CD14-positive monocyte (primary cell): ENCODE measurements around the gene SLC5A12. TPM values are rescaled to one million over a fixed set of nuclear protein-coding genes. Genes with fewer than 3 reads are reported as not detected.

ENCODE experiments used
- DNase-seq, 3 donors: peaks; one replicate each; pipeline ENCODE4 v3.0.0-alpha.2; 2011 to 2022
- H2AFZ ChIP-seq: 2 replicates; pipeline ENCODE4 v1.6.0; 2012; ENCODE audit warnings: mild to moderate bottlenecking, low read depth, low read length, inconsistent platforms; ENCODE audit not compliant: insufficient read depth, poor library complexity, severe bottlenecking
- H3K27ac ChIP-seq, 2 donors: 1 replicate in 1 of 2; 2 replicates in 1 of 2; pipeline ENCODE4 v1.5.1; 2012 to 2013; ENCODE audit warnings: low read length in 2 of 2, control low read depth in 1 of 2, inconsistent platforms in 1 of 2, low read depth in 1 of 2, mild to moderate bottlenecking in 1 of 2
- H3K27me3 ChIP-seq, 2 donors: one replicate each; pipeline versions ENCODE4 v1.6.0 to v1.6.1; 2011 to 2013; ENCODE audit warnings: low read length in 2 of 2; ENCODE audit not compliant: control insufficient read depth in 2 of 2, insufficient read depth in 2 of 2
- H3K36me3 ChIP-seq, 2 donors: replicated peaks in 1 of 2; 1 replicate in 1 of 2; 2 replicates in 1 of 2; pipeline versions ENCODE4 v1.5.1 to v1.6.1; 2012 to 2013; ENCODE audit warnings: low read length in 2 of 2, control low read depth in 1 of 2, inconsistent platforms in 1 of 2, mild to moderate bottlenecking in 1 of 2; ENCODE audit not compliant: insufficient read depth in 2 of 2, control insufficient read depth in 1 of 2
- H3K4me1 ChIP-seq, 2 donors: 1 replicate in 1 of 2; 2 replicates in 1 of 2; pipeline versions ENCODE4 v1.5.1 to v1.6.1; 2012 to 2013; ENCODE audit warnings: low read length in 2 of 2, control low read depth in 1 of 2, inconsistent platforms in 1 of 2, mild to moderate bottlenecking in 1 of 2, moderate library complexity in 1 of 2; ENCODE audit not compliant: insufficient read depth in 2 of 2, control insufficient read depth in 1 of 2
- H3K4me2 ChIP-seq: replicated peaks from 2 replicates; pipeline ENCODE3; 2012; ENCODE audit warnings: low read length, moderate library complexity, mild to moderate bottlenecking; ENCODE audit not compliant: poor library complexity, severe bottlenecking; ENCODE audit errors: extremely low read depth
- H3K4me3 ChIP-seq, 3 experiments: fragments of 200-600 bp in 1 of 3; sonication (generic) in 1 of 3; replicated peaks in 1 of 3; 1 replicate in 2 of 3; 2 replicates in 1 of 3; pipeline ENCODE4 v1.5.1; 2011 to 2013; ENCODE audit warnings: low read length in 3 of 3, mild to moderate bottlenecking in 3 of 3, control low read depth in 2 of 3, low read depth in 2 of 3, inconsistent platforms in 1 of 3, moderate library complexity in 1 of 3
- H3K79me2 ChIP-seq: 2 replicates; pipeline ENCODE4 v1.6.0; 2012; ENCODE audit warnings: mild to moderate bottlenecking, control low read depth, inconsistent platforms, low read length, moderate library complexity; ENCODE audit not compliant: insufficient read depth
- H3K9ac ChIP-seq: 2 replicates; pipeline ENCODE4 v1.6.0; 2017; ENCODE audit warnings: low read length, mild to moderate bottlenecking; ENCODE audit not compliant: insufficient read depth, poor library complexity, severe bottlenecking
- H3K9me3 ChIP-seq, 2 donors: replicated peaks in 1 of 2; 1 replicate in 1 of 2; 2 replicates in 1 of 2; pipeline versions ENCODE4 v1.5.1 to v1.6.1; 2012 to 2013; ENCODE audit warnings: low read length in 2 of 2, control low read depth in 1 of 2; ENCODE audit not compliant: control insufficient read depth in 1 of 2, insufficient read depth in 1 of 2
- H4K20me1 ChIP-seq: 2 replicates; pipeline ENCODE4 v1.6.0; 2012; ENCODE audit warnings: mild to moderate bottlenecking, low read length, control low read depth, moderate library complexity; ENCODE audit not compliant: insufficient read depth
- H3K27ac Mint-ChIP-seq, 7 donors: one replicate each; pipeline ENCODE4 v1.8.0; 2020; ENCODE audit warnings: mild to moderate bottlenecking in 7 of 7, mixed read lengths in 7 of 7, moderate library complexity in 6 of 7, inconsistent platforms in 2 of 7
- H3K27me3 Mint-ChIP-seq, 3 donors: one replicate each; pipeline ENCODE4 v1.8.0; 2021 to 2022; ENCODE audit warnings: low read depth in 3 of 3, mild to moderate bottlenecking in 3 of 3, mixed read lengths in 3 of 3, moderate library complexity in 3 of 3, inconsistent platforms in 1 of 3
- H3K36me3 Mint-ChIP-seq, 2 donors: one replicate each; pipeline ENCODE4 v1.8.0; 2020; ENCODE audit warnings: mixed read lengths in 2 of 2, inconsistent platforms in 1 of 2, mild to moderate bottlenecking in 1 of 2
- H3K4me1 Mint-ChIP-seq: one replicate; pipeline ENCODE4 v1.8.0; 2020; ENCODE audit warnings: mild to moderate bottlenecking, mixed read lengths
- H3K4me3 Mint-ChIP-seq, 2 donors: one replicate each; pipeline ENCODE4 v1.8.0; 2020; ENCODE audit warnings: mild to moderate bottlenecking in 2 of 2, mixed read lengths in 2 of 2, moderate library complexity in 1 of 2
- H3K9me3 Mint-ChIP-seq, 7 donors: one replicate each; pipeline ENCODE4 v1.8.0; 2020 to 2022; ENCODE audit warnings: mixed read lengths in 7 of 7, mild to moderate bottlenecking in 6 of 7, moderate library complexity in 6 of 7, inconsistent platforms in 2 of 7
- CTCF ChIP-seq: fragments of 200-600 bp; IDR thresholded peaks from one replicate; pipeline ENCODE4 v1.8.0; 2022; ENCODE audit warnings: antibody characterized with exemption, mild to moderate bottlenecking
- WGBS: methylation state at CpG from one replicate; pipeline ENCODE4 v1.1.5; 2013; ENCODE audit warnings: missing lambda C conversion rate; ENCODE audit not compliant: insufficient coverage; 5-methylcytosine and 5-hydroxymethylcytosine counted together
- intact Hi-C, 2 donors: fragments of 100-400 bp; cut with micrococcal nuclease; formaldehyde crosslinking; loops; one replicate each; pipeline versions ENCODE4 v1.15.0 to v1.15.1; 2023
- polyA plus RNA-seq, 3 donors: library from polyadenylated mRNA; depleted of rRNA in 1 of 3; unstranded in 2 of 3; stranded (reverse) in 1 of 3; fragments of 300-500 nt in 2 of 3; fragments of >200 nt in 1 of 3; fragmentation: Illumina TruSeq in 2 of 3; gene quantifications; 1 replicate in 2 of 3; 2 replicates in 1 of 3; pipeline ENCODE4 v1.2.3, GENCODE V29; 2012 to 2021

The SLC5A12 gene
- polyA plus RNA-seq, 3 donors = not detected

GRCh38 chr11:26696330-26696729 is 25.5 kb downstream of the SLC5A12 start:
- no peaks in the 10 kb centered on the region for H3K36me3 ChIP-seq
- Mint-ChIP-seq H3K4me3 (no peak overlapping the region), H3K36me3 (no peaks in the 10 kb centered on the region), H3K27ac (no peak overlapping the region), H3K9me3 (peaks cover 0 to 4% (median 0%) of the 10 kb centered on the region in 7 donors), H3K4me1 (no peaks in the 10 kb centered on the region), H3K27me3 (no peaks in the 10 kb centered on the region)
- no peaks in the 10 kb centered on the region for H3K79me2 ChIP-seq
- no peaks in the 10 kb centered on the region for H4K20me1 ChIP-seq
- WGBS = no CpG with 5 or more reads among the region's 3 CpGs
- H3K4me1 ChIP-seq = no peaks in the 10 kb centered on the region
- no peak for DNase-seq
- TF ChIP-seq CTCF = no peak
- no peaks in the 10 kb centered on the region for H3K9me3 ChIP-seq
- H3K4me3 ChIP-seq = no peak overlapping the region
- intact Hi-C loops = no loop called here
- H3K9ac ChIP-seq = no peak overlapping the region
- no peak overlapping the region for H3K27ac ChIP-seq
- H3K4me2 ChIP-seq = no peak overlapping the region
- no peak overlapping the region for H2AFZ ChIP-seq
- no peaks in the 10 kb centered on the region for H3K27me3 ChIP-seq

GRCh38 chr11:26688701-26689100 is 33.2 kb downstream of the SLC5A12 start:
- no CpG with 5 or more reads among the region's 4 CpGs for WGBS
- no peak overlapping the region for H2AFZ ChIP-seq
- Mint-ChIP-seq H3K4me3 (no peak overlapping the region), H3K36me3 (no peaks in the 10 kb centered on the region), H3K9me3 (peaks cover 0 to 2% (median 0%) of the 10 kb centered on the region in 7 donors), H3K4me1 (no peaks in the 10 kb centered on the region), H3K27me3 (no peaks in the 10 kb centered on the region), H3K27ac (no peak overlapping the region)
- H3K27me3 ChIP-seq = no peaks in the 10 kb centered on the region
- H3K9me3 ChIP-seq = no peaks in the 10 kb centered on the region
- no peak overlapping the region for H3K27ac ChIP-seq
- TF ChIP-seq CTCF = no peak
- DNase-seq = no peak
- H3K79me2 ChIP-seq = no peaks in the 10 kb centered on the region
- H4K20me1 ChIP-seq = no peaks in the 10 kb centered on the region
- no peaks in the 10 kb centered on the region for H3K4me1 ChIP-seq
- H3K4me2 ChIP-seq = no peak overlapping the region
- intact Hi-C loops = no loop called here
- no peak overlapping the region for H3K4me3 ChIP-seq
- no peaks in the 10 kb centered on the region for H3K36me3 ChIP-seq
- H3K9ac ChIP-seq = no peak overlapping the region
